RWPE2 (cell line): ENCODE measurements around the gene CMIP.

Experiments used
- ATAC-seq: fragments of 200-7000 bp; cut with Tn5 transposase; 3 replicates; pipeline ENCODE4 v1.9.1; 2021; ENCODE audit warnings: low read depth
- DNase-seq: peaks from one replicate; pipeline ENCODE4 v3.0.0-alpha.2; 2020; ENCODE audit warnings: low spot score
- H3K27ac ChIP-seq: fragments of 450-650 bp; 2 replicates; pipeline ENCODE4 v1.5.1; 2017; ENCODE audit warnings: mild to moderate bottlenecking; ENCODE audit not compliant: poor library complexity, severe bottlenecking
- H3K27me3 ChIP-seq: fragments of 250-450 bp; sonication (Bioruptor Pico); 2 replicates; pipeline ENCODE4 v1.5.1; 2021; ENCODE audit warnings: mild to moderate bottlenecking, moderate library complexity; ENCODE audit not compliant: insufficient read depth, poor library complexity, severe bottlenecking
- H3K36me3 ChIP-seq: fragments of 250-450 bp; sonication (Bioruptor Pico); 2 replicates; pipeline ENCODE4 v1.5.1; 2020; ENCODE audit warnings: low read depth, mild to moderate bottlenecking, moderate library complexity
- H3K4me1 ChIP-seq: fragments of 250-450 bp; sonication (Bioruptor Pico); 2 replicates; pipeline ENCODE4 v1.5.1; 2021; ENCODE audit warnings: mild to moderate bottlenecking, moderate library complexity; ENCODE audit not compliant: insufficient read depth, poor library complexity, severe bottlenecking
- H3K4me3 ChIP-seq: fragments of 250-450 bp; sonication (Bioruptor Pico); 2 replicates; pipeline ENCODE4 v1.5.1; 2021; ENCODE audit warnings: mild to moderate bottlenecking, moderate library complexity; ENCODE audit not compliant: severe bottlenecking
- H3K9me3 ChIP-seq: fragments of 250-450 bp; sonication (Bioruptor Pico); 2 replicates; pipeline ENCODE4 v1.5.1; 2021; ENCODE audit warnings: mild to moderate bottlenecking, moderate library complexity; ENCODE audit not compliant: severe bottlenecking
- CTCF ChIP-seq: fragments of 450-650 bp; IDR thresholded peaks from one replicate; pipeline ENCODE4 v1.5.1; 2017; ENCODE audit warnings: mild to moderate bottlenecking, moderate library complexity; ENCODE audit not compliant: poor library complexity, severe bottlenecking

Gene CMIP

GRCh38 chr16:81630635-81631031, 186.0 kb downstream of the CMIP start:
- Histone ChIP-seq H3K4me3 (no peak overlapping the region), H3K27me3 (no peaks in the 10 kb centered on the region), H3K4me1 (peaks cover 15% of the 10 kb centered on the region), H3K36me3 (peaks cover 7% of the 10 kb centered on the region; the same call in 1 of the 2 replicates), H3K9me3 (no peaks in the 10 kb centered on the region), H3K27ac (no peak overlapping the region)
- no peak for DNase-seq
- TF ChIP-seq CTCF = no peak
- ATAC-seq = no peak

- peak overlapping the region; percentile 28 for H3K27ac ChIP-seq
- ATAC-seq (peak; percentile 59), DNase-seq (no peak)
- peaks cover 13% of the 10 kb centered on the region; the same call in 1 of the 2 replicates for H3K36me3 ChIP-seq
- no peak overlapping the region for H3K4me3 ChIP-seq
- H3K9me3 ChIP-seq = no peaks in the 10 kb centered on the region
- peaks cover 11% of the 10 kb centered on the region for H3K4me1 ChIP-seq
- no peak for TF ChIP-seq CTCF
- H3K27me3 ChIP-seq = no peaks in the 10 kb centered on the region
These were observed 188.0 kb downstream of the CMIP start for GRCh38 chr16:81632392-81633146.

DNA sequence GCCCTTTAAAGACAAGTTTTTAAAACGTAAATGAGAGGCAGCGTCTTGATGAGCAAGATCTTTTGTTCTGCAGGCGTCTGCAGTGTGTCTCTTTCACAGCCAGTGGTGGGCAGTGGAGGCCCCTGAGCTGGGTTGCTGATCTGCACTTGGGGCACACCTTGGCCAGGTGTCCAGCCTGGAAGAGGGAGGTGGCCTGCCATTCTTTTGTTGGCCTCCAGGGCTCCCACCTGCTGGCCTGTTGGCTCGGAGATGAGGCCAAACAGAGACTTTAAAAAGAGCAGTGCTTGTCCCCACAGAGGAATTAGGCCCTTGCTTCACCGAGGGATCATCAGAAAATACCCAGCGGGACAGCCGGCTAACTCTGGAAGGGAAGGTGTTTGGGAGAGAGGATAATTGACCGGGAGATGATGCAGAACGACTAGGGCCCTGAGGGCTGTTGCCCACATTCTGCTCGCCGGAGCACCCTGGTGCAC, 188.6 kb downstream of the CMIP start:
- H3K27ac ChIP-seq = peak overlapping the region; percentile 28
- DNase-seq = no peak
- H3K4me1 ChIP-seq = peaks cover 11% of the 10 kb centered on the region

DNA sequence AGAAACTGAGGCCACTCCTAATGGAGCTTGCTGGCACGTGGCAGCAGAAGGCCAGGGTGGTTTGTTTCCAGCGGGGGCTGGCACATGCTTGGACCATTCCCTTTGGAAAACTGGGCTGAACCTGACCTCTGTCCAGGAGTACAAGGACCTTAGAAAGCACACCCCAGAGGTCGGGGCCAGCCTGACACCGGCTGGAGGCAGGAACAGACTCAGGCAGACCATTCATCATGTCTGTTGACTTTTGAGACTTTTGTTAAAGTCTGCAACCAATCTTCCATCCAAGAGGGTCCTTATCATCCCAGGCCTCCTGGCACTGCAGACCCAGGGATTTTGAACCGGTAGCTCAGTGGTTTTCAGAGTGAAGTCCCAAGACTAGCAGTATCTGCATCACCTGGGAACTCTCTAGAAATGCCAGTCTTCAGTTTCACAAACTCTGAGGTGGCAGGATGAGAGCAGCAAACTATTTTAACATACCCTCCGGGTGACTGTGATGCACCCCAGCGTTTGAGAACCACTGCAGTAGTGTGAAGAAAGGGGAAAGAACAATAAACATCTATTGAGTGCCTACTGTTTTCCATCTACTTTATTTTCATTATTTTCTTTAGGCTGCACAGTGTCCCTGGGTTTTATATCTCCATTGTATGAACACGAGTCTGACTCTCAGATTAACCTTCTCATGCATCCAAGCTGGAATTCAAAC, 189.2 kb downstream of the CMIP start:
- no peak for ATAC-seq
- Histone ChIP-seq H3K27ac (no peak overlapping the region), H3K27me3 (no peaks in the 10 kb centered on the region), H3K4me1 (peaks cover 11% of the 10 kb centered on the region), H3K4me3 (no peak overlapping the region), H3K36me3 (peaks cover 13% of the 10 kb centered on the region; the same call in 1 of the 2 replicates), H3K9me3 (no peaks in the 10 kb centered on the region)
- no peak for DNase-seq
- TF ChIP-seq CTCF = no peak

More for the DNA sequence above, 188.6 kb downstream of the CMIP start:
- Histone ChIP-seq H3K4me3 (no peak overlapping the region), H3K9me3 (no peaks in the 10 kb centered on the region), H3K36me3 (peaks cover 13% of the 10 kb centered on the region; the same call in 1 of the 2 replicates), H3K27me3 (no peaks in the 10 kb centered on the region)
- peak; percentile 43; the same call in 2 of the 3 replicates for ATAC-seq
- no peak for TF ChIP-seq CTCF
